Testis (tissue), 2 donors: Measurements from ENCODE around the gene SWSAP1.

Source experiments
- CTCF ChIP-seq, 3 experiments: fragments of 450-650 bp in 2 of 3; fragments of 200-600 bp in 1 of 3; sonication (generic) in 1 of 3; IDR thresholded peaks; one replicate each; pipeline ENCODE4 v1.5.1; 2016 to 2019; ENCODE audit warnings: antibody characterized with exemption in 3 of 3, mild to moderate bottlenecking in 2 of 3, moderate library complexity in 1 of 3
- POLR2A ChIP-seq: fragments of 450-650 bp; IDR thresholded peaks from one replicate; pipeline ENCODE4 v1.6.1; 2017; ENCODE audit warnings: antibody characterized with exemption, mild to moderate bottlenecking, moderate library complexity

DNA sequence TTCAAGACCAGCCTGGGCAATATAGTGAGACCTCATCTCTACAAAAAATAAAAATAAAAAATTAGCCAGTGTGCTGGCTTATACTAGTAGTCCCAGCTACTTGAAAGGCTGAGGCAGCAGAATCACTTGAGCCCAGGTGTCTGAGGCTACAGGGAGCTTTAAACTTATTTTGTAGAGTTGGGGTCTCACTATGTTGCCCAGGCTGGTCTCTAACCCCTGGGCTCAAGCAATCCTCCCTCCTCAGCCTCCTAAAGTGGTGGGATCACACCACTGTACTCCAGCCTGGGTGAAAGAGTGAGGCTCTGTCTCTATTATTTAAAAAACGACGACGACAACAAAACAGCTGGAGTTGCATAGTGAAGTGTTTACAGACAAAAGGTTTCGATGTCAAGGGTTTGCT lies 43.0 kb upstream of the SWSAP1 start:
- TF ChIP-seq CTCF (IDR thresholded peaks at IDR 0.05) (no peak), POLR2A (no peak)
